GM12872 (cell line): Measurements from ENCODE around the gene DIAPH2.

ENCODE experiments used
- TF ChIP-seq, protein P1 (sequence below): IDR thresholded peaks from 3 replicates; pipeline ENCODE4 v1.5.1; 2011; ENCODE audit warnings: low read depth, mild to moderate bottlenecking, low read length, moderate library complexity; ENCODE audit not compliant: insufficient read depth

The DIAPH2 gene

DNA sequence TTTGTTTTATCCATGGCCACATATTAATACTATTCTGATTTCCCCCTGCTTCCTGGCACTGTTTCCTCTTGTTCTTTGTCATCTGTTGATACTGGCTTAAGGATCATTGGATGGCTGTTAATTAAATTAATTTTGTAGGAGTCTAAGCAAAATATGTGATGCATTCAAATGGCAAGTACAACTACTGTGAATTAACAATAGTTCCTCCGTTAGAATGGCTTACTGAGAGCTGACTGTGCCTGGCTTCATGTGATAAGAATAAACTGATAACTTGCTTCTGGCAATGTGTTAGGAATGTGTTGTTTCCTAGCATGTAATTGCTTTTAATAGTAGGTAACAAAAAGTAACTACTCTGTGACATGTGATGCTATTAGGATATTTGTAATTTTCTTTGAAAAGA, 297.5 kb downstream of the DIAPH2 start:
- TF ChIP-seq, protein P1, sequence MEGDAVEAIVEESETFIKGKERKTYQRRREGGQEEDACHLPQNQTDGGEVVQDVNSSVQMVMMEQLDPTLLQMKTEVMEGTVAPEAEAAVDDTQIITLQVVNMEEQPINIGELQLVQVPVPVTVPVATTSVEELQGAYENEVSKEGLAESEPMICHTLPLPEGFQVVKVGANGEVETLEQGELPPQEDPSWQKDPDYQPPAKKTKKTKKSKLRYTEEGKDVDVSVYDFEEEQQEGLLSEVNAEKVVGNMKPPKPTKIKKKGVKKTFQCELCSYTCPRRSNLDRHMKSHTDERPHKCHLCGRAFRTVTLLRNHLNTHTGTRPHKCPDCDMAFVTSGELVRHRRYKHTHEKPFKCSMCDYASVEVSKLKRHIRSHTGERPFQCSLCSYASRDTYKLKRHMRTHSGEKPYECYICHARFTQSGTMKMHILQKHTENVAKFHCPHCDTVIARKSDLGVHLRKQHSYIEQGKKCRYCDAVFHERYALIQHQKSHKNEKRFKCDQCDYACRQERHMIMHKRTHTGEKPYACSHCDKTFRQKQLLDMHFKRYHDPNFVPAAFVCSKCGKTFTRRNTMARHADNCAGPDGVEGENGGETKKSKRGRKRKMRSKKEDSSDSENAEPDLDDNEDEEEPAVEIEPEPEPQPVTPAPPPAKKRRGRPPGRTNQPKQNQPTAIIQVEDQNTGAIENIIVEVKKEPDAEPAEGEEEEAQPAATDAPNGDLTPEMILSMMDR: no peak

DNA sequence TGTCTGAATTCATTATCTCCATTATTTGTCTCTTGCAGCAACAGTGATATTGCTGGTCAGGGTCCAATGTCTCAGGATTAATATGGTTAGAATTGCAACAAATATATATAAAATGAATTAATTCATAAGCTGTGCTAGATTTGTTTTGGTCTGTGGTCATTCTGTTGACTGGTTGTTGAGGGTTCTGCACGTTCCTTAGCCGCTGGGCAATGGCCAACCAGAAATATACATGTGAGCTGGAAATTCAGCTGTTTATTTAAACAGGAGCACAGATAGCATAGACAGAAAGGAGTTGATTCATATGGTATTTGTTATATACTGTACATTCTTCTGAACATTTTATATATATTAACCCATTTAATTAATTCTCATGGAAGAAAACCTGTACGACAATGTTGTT, 299.9 kb downstream of the DIAPH2 start:
- TF ChIP-seq, protein P1: no peak

DNA sequence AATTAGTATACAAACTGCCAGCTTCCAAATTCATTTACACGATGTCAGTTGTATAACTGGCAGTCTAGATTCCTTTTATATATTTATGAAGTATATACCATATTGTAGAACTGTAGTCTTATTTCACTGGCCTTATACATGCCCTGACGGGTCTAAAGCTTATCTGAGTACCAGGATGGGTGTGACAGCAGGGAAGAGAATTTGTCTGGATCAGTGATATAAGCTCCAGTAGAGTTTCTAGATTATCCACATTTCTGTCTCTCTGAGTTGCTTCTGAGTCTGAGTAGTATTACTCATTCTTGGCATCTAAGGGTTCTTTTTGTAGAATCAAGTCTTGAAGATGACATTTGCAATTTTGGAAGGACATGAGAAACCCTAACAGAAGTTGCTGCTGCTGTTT, 300.4 kb downstream of the DIAPH2 start:
- TF ChIP-seq, protein P1: no peak

DNA sequence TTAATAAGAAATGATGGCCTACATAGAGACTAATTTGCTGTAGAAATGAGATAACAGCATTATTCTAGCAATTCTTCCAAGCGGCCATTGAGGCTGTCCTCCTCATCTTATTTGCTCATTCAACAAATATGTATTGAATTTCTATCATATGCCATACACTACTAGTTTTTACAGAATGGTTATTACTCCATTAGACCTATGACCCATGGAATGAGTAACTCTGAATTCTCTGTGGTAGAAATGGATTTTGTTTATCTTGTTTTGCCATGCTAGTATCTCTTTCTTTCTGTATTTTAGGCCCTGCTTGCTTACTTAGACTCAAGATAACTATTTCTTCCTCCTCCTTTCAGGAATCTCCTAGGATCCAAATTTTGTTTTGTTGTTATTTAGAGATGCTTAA, 302.6 kb downstream of the DIAPH2 start:
- TF ChIP-seq, protein P1: no peak

DNA sequence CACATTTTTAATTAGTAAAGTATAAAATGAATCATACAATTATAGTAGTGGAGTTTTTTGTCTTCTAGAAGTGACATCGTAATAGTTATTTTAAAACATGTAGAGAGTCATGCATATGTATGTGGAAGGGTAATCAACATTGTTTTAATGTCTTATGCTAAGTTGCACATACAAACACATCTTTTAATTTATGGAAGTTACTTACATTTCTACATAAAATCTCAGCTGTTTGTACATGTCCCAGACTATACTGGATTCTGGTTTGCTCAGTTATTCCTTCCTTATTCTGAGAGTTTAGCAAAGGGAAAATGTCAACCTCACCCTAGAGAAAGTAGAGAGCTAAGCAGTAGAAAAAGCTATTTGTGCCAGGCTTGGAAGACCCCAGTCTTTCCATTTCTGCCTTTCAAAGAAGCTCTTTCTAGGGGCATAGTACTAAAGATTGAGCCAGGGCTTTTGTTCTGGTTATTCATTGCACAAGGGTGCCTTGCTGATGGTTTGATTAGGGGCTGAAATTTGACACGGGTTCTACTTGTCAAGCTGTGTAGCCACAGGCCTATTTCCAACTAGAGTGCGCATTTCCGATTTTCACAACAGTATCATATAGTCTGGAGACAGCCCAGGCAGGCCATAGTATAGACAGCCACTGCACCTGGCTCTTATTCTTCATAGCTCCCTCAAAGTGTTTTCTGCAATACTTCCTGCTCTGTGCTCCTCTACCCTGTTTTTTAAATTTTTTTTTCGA, 305.4 kb downstream of the DIAPH2 start:
- TF ChIP-seq, protein P1: no peak

DNA sequence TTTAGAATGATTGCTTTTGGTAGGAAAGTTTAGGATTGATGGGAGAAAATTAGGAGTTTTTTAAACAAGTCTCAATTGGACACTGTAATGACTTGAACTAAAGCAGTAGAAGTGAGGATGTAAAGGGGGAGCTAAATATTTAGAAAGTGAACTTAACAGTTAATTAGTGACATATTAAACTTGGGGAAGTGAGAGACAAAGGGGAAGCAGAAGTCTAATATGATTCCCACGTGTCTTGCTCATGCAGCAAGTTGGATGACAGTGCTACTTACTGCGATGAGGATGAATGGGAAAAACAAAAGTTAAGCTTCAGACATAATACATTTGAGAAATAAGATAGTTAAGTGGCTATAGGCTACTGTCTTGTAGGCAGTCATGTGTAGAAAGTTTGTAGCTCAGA, 309.5 kb downstream of the DIAPH2 start:
- TF ChIP-seq, protein P1: no peak

DNA sequence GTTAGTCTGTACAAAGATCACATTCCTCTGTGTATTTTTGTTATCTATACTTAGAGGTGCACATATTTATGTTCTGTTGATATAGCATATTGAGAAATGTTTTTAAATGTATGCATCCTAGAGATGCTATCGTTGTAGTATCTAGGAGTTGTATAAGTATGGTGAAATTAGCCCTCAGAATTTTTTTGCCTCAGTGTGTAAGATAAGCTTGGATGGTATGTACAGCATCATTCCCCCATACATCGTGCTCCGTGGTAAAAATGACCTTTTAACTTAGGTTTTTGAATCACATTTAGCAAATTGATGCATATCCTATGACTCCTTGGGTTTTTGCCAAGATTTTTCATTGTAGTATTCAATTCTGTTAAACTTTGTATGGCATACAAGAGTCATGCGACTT, 312.6 kb downstream of the DIAPH2 start:
- TF ChIP-seq, protein P1: no peak
